HCT116 (cell line): ENCODE data around the gene VRTN. TPM values are rescaled to one million over a fixed set of nuclear protein-coding genes. Genes with fewer than 3 reads are reported as not detected.

Experiments used
- TCF7L2 ChIP-seq: IDR thresholded peaks from 2 replicates; pipeline ENCODE4 v1.7.0; 2011; ENCODE audit warnings: borderline replicate concordance, inconsistent platforms; ENCODE audit not compliant: insufficient read depth, insufficient read length; ENCODE audit errors: extremely low read depth
- ZNF274 ChIP-seq: fragments of 200-500 bp; sonication (Bioruptor generic); IDR thresholded peaks from 2 replicates; pipeline ENCODE4 v1.6.1; 2014; ENCODE audit warnings: mild to moderate bottlenecking, low read depth, low read length, inconsistent platforms
- total RNA-seq: library from RNA; stranded (reverse); gene quantifications from one replicate; pipeline ENCODE4 v1.2.1, GENCODE V29; 2021; ENCODE audit not compliant: unreplicated experiment

The VRTN gene
- total RNA-seq, 1 experiment from 2014 or later = 0.10 TPM

GRCh38 chr14:74409441-74409840, 61.2 kb downstream of the VRTN start (continued):
- TF ChIP-seq TCF7L2 (no peak), ZNF274 (no peak)

Other genes starting within 250 kb of the VRTN start
- not detected for gene VSX2, start 109.0 kb upstream of the VRTN start, total RNA-seq
- gene ABCD4, start 45.5 kb upstream of the VRTN start, total RNA-seq = 45.3 TPM
- gene SYNDIG1L, start 77.7 kb downstream of the VRTN start, total RNA-seq = not detected
- gene NPC2, start 144.8 kb downstream of the VRTN start, total RNA-seq = 105 TPM
- gene ISCA2, start 145.3 kb downstream of the VRTN start, total RNA-seq = 27.5 TPM